ENCODE measurements around the gene ZNF597.
A peak's percentile ranks its signal among the peaks of the same experiment; 100 is the strongest.

Gene ZNF597

GRCh38 chr16:3465301-3465700, 22.0 kb upstream of the ZNF597 start:
- H3K4me3 ChIP-seq (ENCODE audit: low read depth, low read length): no peak overlapping the region
- H3K9ac ChIP-seq (ENCODE audit: low read depth, low read length): no peak overlapping the region
- no peak overlapping the region for H3K27ac ChIP-seq (ENCODE audit: low read depth, low read length)
- H3K4me1 ChIP-seq (ENCODE audit: control insufficient read depth, insufficient read depth, low read length): peaks cover 24% of the 10 kb centered on the region
- H3K27me3 ChIP-seq (ENCODE audit: control insufficient read depth, insufficient read depth, low read length): no peaks in the 10 kb centered on the region
- H3K36me3 ChIP-seq (ENCODE audit: control insufficient read depth, insufficient read depth, low read length): peaks cover 14% of the 10 kb centered on the region; the same call in 1 of the 2 replicates
- no peaks in the 10 kb centered on the region for H3K9me3 ChIP-seq (ENCODE audit: control insufficient read depth, insufficient read depth, low read length)

GRCh38 chr16:3461151-3461550, 17.8 kb upstream of the ZNF597 start:
- H3K27me3 ChIP-seq (ENCODE audit: control insufficient read depth, insufficient read depth, low read length): no peaks in the 10 kb centered on the region
- H3K27ac ChIP-seq (ENCODE audit: low read depth, low read length): peak overlapping the region; percentile 9

DNA sequence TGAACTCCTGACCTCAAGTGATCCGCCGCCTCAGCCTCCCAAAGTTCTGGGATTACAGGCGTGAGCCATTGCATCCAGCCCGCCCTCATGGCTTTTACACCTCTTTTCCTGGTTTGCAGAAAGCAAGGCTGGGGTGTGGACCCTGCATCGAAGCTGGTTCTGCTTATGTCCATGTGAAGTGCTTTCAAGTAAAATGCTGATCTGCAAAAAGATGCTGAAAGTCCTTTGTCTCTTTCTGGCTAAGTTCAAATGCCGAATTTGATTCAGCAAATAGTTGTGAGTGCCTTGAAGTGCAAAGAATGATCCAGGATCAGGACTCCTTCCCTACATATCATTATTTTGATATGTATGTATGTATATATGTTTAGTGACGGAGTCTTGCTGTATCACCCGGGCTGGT, 17.3 kb upstream of the ZNF597 start:
- H3K4me3 ChIP-seq (ENCODE audit: low read depth, low read length): no peak overlapping the region
- peaks cover 4% of the 10 kb centered on the region; the same call in 1 of the 2 replicates for H3K36me3 ChIP-seq (ENCODE audit: control insufficient read depth, insufficient read depth, low read length)
- H3K27ac ChIP-seq (ENCODE audit: low read depth, low read length): peak overlapping the region; percentile 38
- H3K27me3 ChIP-seq (ENCODE audit: control insufficient read depth, insufficient read depth, low read length): no peaks in the 10 kb centered on the region
- H3K4me1 ChIP-seq (ENCODE audit: control insufficient read depth, insufficient read depth, low read length): peaks cover 30% of the 10 kb centered on the region
- H3K9me3 ChIP-seq (ENCODE audit: control insufficient read depth, insufficient read depth, low read length): no peaks in the 10 kb centered on the region
- H3K9ac ChIP-seq (ENCODE audit: low read depth, low read length): no peak overlapping the region

More at GRCh38 chr16:3461151-3461550, 17.8 kb upstream of the ZNF597 start:
- H3K36me3 ChIP-seq (ENCODE audit: control insufficient read depth, insufficient read depth, low read length): peaks cover 9% of the 10 kb centered on the region; the same call in 1 of the 2 replicates
- no peaks in the 10 kb centered on the region for H3K9me3 ChIP-seq (ENCODE audit: control insufficient read depth, insufficient read depth, low read length)
- H3K4me3 ChIP-seq (ENCODE audit: low read depth, low read length): no peak overlapping the region
- no peak overlapping the region for H3K9ac ChIP-seq (ENCODE audit: low read depth, low read length)
- peaks cover 30% of the 10 kb centered on the region for H3K4me1 ChIP-seq (ENCODE audit: control insufficient read depth, insufficient read depth, low read length)

DNA sequence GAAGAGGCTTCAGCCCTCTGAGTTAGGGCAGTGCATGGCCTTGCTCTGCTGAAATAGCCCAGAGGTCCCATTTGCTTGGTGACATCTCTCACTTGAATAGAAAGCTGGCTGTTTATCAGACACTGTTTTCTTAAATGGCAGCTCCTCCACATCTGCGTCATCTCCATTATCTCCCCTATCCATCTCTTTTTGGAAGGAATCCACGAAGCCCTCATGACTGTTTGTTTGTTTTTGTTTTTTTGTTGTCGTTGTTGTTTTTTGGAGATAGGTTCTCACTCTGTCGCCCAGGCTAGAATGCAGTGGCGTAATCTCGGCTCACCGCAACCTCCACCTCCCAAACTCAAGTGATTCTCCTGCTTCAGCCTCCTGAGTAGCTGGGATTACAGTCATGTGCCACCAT, 16.8 kb upstream of the ZNF597 start:
- Histone ChIP-seq H3K27me3 (ENCODE audit: control insufficient read depth, insufficient read depth, low read length) (no peaks in the 10 kb centered on the region), H3K9me3 (ENCODE audit: control insufficient read depth, insufficient read depth, low read length) (no peaks in the 10 kb centered on the region), H3K9ac (ENCODE audit: low read depth, low read length) (no peak overlapping the region), H3K4me1 (ENCODE audit: control insufficient read depth, insufficient read depth, low read length) (peaks cover 30% of the 10 kb centered on the region), H3K36me3 (ENCODE audit: control insufficient read depth, insufficient read depth, low read length) (no peaks in the 10 kb centered on the region), H3K4me3 (ENCODE audit: low read depth, low read length) (peak overlapping the region; percentile 96; the same call in 1 of the 2 replicates), H3K27ac (ENCODE audit: low read depth, low read length) (peak overlapping the region; percentile 46)

DNA sequence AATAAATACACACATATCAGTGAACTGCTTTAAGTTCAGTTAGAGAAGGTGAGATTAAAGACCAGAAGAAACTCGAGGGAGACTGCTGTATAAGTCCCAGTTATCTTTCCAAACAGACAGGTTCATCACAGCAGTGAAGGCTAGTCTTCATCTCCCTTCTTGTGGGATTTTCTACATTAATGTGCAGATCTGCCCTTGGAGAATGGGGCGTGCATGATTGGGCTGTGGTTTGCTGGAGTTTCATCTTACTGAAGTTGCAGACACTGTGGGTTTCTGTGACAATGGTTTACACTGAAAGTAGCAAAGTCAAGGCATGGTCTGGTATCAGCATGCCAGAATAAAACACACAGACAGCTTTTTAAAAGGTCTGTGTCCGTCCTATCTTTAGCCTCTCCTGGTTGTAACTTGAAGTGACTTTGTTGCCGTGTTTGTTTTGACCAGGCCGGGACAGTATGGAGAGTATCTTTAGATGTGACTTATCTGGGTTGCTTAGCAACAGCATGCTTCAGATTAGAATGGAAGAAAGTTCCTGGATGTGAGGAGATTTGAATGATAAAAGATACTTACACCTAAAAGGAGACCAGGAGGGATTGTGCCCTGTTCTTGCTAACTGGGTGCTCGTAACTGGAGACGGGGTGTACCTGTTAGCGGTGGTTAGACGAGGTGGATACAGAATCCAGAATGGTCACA, 16.2 kb upstream of the ZNF597 start:
- H3K9me3 ChIP-seq (ENCODE audit: control insufficient read depth, insufficient read depth, low read length): no peaks in the 10 kb centered on the region
- no peaks in the 10 kb centered on the region for H3K36me3 ChIP-seq (ENCODE audit: control insufficient read depth, insufficient read depth, low read length)
- peaks cover 28% of the 10 kb centered on the region for H3K4me1 ChIP-seq (ENCODE audit: control insufficient read depth, insufficient read depth, low read length)
- peak overlapping the region; percentile 95 for H3K27ac ChIP-seq (ENCODE audit: low read depth, low read length)
- H3K4me3 ChIP-seq (ENCODE audit: low read depth, low read length): peak overlapping the region; percentile 96
- H3K9ac ChIP-seq (ENCODE audit: low read depth, low read length): no peak overlapping the region
- no peaks in the 10 kb centered on the region for H3K27me3 ChIP-seq (ENCODE audit: control insufficient read depth, insufficient read depth, low read length)

DNA sequence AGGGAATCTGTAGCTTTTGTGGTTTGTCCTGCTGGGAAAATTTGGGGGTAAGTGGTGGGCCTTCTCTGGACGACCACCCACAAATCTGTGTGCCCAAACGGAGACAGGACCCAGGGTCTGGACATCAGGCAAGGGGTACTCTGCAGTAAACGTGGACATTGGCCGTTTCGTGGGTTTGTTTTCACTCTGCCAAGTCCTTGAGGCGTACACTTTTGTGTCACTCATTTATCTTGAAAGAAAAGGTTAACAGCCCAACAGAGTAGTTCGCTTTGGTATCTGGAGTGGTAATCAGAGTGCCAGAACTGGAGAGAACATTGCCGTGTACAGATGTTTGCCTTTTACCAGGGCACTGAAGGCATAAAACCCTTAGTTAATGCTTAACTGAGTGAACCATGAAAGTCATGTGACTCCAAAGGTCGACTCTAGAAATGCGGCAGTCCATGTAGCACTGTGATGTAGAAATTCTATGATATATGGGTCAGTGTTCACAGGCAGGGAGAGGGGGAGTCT, 15.6 kb upstream of the ZNF597 start:
- H3K27ac ChIP-seq (ENCODE audit: low read depth, low read length): peak overlapping the region; percentile 95
- peak overlapping the region; percentile 80 for H3K9ac ChIP-seq (ENCODE audit: low read depth, low read length)
- H3K27me3 ChIP-seq (ENCODE audit: control insufficient read depth, insufficient read depth, low read length): no peaks in the 10 kb centered on the region
- peaks cover 25% of the 10 kb centered on the region for H3K4me1 ChIP-seq (ENCODE audit: control insufficient read depth, insufficient read depth, low read length)
- peak overlapping the region; percentile 96 for H3K4me3 ChIP-seq (ENCODE audit: low read depth, low read length)
- no peaks in the 10 kb centered on the region for H3K36me3 ChIP-seq (ENCODE audit: control insufficient read depth, insufficient read depth, low read length)
- no peaks in the 10 kb centered on the region for H3K9me3 ChIP-seq (ENCODE audit: control insufficient read depth, insufficient read depth, low read length)

DNA sequence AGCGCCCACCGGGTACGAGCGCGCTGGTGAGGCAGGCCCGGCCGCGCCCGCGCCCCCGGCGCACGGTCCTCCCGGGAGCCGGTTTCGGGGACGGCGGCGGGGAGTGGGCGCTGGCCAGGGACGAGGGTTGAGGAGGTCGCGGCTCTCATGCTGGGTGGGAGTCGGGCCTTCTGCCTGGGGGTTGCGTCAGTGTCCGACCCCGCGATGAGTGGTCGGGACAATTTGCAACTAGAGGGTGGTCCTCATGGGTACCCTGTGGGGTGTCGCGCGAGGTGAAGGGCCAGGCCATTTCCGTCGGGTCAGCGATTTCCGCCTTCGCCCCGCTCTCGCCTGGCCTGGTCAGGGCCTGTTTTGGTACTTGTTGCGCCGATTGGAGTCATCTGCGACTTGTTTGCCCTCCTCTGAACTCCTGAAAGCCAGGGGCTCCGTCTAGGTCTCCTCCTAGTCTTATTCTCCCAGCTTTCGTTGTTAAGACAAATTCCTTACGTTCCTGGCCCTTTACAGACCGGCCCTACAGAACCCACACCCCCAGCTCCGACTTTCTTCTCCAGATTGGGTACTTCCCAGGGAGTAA, 15.1 kb upstream of the ZNF597 start:
- Histone ChIP-seq H3K4me3 (ENCODE audit: low read depth, low read length) (peak overlapping the region; percentile 96), H3K27ac (ENCODE audit: low read depth, low read length) (peak overlapping the region; percentile 95), H3K9me3 (ENCODE audit: control insufficient read depth, insufficient read depth, low read length) (no peaks in the 10 kb centered on the region), H3K4me1 (ENCODE audit: control insufficient read depth, insufficient read depth, low read length) (peaks cover 25% of the 10 kb centered on the region), H3K27me3 (ENCODE audit: control insufficient read depth, insufficient read depth, low read length) (no peaks in the 10 kb centered on the region), H3K36me3 (ENCODE audit: control insufficient read depth, insufficient read depth, low read length) (no peaks in the 10 kb centered on the region), H3K9ac (ENCODE audit: low read depth, low read length) (peak overlapping the region; percentile 80)

- peak overlapping the region; percentile 95 for H3K27ac ChIP-seq (ENCODE audit: low read depth, low read length)
- H3K9ac ChIP-seq (ENCODE audit: low read depth, low read length): peak overlapping the region; percentile 95
- H3K36me3 ChIP-seq (ENCODE audit: control insufficient read depth, insufficient read depth, low read length): no peaks in the 10 kb centered on the region
- H3K4me1 ChIP-seq (ENCODE audit: control insufficient read depth, insufficient read depth, low read length): peaks cover 25% of the 10 kb centered on the region
- H3K4me3 ChIP-seq (ENCODE audit: low read depth, low read length): peak overlapping the region; percentile 96
- no peaks in the 10 kb centered on the region for H3K27me3 ChIP-seq (ENCODE audit: control insufficient read depth, insufficient read depth, low read length)
- H3K9me3 ChIP-seq (ENCODE audit: control insufficient read depth, insufficient read depth, low read length): no peaks in the 10 kb centered on the region
These were observed 14.3 kb upstream of the ZNF597 start for GRCh38 chr16:3457434-3458252.

GRCh38 chr16:3454631-3455147, 11.4 kb upstream of the ZNF597 start:
- Histone ChIP-seq H3K9me3 (ENCODE audit: control insufficient read depth, insufficient read depth, low read length) (no peaks in the 10 kb centered on the region), H3K27me3 (ENCODE audit: control insufficient read depth, insufficient read depth, low read length) (no peaks in the 10 kb centered on the region), H3K27ac (ENCODE audit: low read depth, low read length) (no peak overlapping the region), H3K4me1 (ENCODE audit: control insufficient read depth, insufficient read depth, low read length) (peaks cover 10% of the 10 kb centered on the region), H3K36me3 (ENCODE audit: control insufficient read depth, insufficient read depth, low read length) (peaks cover 5% of the 10 kb centered on the region; the same call in 1 of the 2 replicates), H3K4me3 (ENCODE audit: low read depth, low read length) (no peak overlapping the region), H3K9ac (ENCODE audit: low read depth, low read length) (no peak overlapping the region)

- Histone ChIP-seq H3K4me3 (ENCODE audit: low read depth, low read length) (no peak overlapping the region), H3K4me1 (ENCODE audit: control insufficient read depth, insufficient read depth, low read length) (peaks cover 4% of the 10 kb centered on the region), H3K36me3 (ENCODE audit: control insufficient read depth, insufficient read depth, low read length) (peaks cover 5% of the 10 kb centered on the region; the same call in 1 of the 2 replicates), H3K9me3 (ENCODE audit: control insufficient read depth, insufficient read depth, low read length) (no peaks in the 10 kb centered on the region), H3K9ac (ENCODE audit: low read depth, low read length) (no peak overlapping the region), H3K27ac (ENCODE audit: low read depth, low read length) (no peak overlapping the region), H3K27me3 (ENCODE audit: control insufficient read depth, insufficient read depth, low read length) (no peaks in the 10 kb centered on the region)
These were observed 10.8 kb upstream of the ZNF597 start for GRCh38 chr16:3454093-3454492.

Data from HUES48 (cell line).